NCI-H510A (cell line): ENCODE measurements around the gene IYD.

ENCODE experiments used
- DNase-seq: peaks from one replicate; lab custom pipeline; 2025; lab: John Stamatoyannopoulos, UW

IYD gene

GRCh38 chr6:150368762-150369161 lies at the start of gene IYD:
Gene IYD, plus strand, starts transcription at chr6:150369012. Its CDS starts 20 bp downstream, at chr6:150369032.
- DNase-seq: no peak

- DNase-seq: no peak
Observed at GRCh38 chr6:150319924-150320323, 48.9 kb upstream of the IYD start.

- DNase-seq: no peak
Observed at GRCh38 chr6:150320442-150320841, 48.4 kb upstream of the IYD start.

- no peak for DNase-seq
Observed at GRCh38 chr6:150322466-150322871, 46.3 kb upstream of the IYD start.

GRCh38 chr6:150323205-150323604 lies 45.6 kb upstream of the IYD start:
- DNase-seq: no peak

GRCh38 chr6:150324044-150324443 lies 44.8 kb upstream of the IYD start:
- no peak for DNase-seq

- DNase-seq: no peak
Observed at GRCh38 chr6:150325066-150325772, 43.6 kb upstream of the IYD start.

- DNase-seq: no peak
Observed at GRCh38 chr6:150327117-150327774, 41.6 kb upstream of the IYD start.

- no peak for DNase-seq
Observed at GRCh38 chr6:150328744-150329405, 39.9 kb upstream of the IYD start.

GRCh38 chr6:150331344-150331743 lies 37.5 kb upstream of the IYD start:
- no peak for DNase-seq

- no peak for DNase-seq
Observed at GRCh38 chr6:150332939-150333584, 35.8 kb upstream of the IYD start.

GRCh38 chr6:150333585-150333941 lies 35.2 kb upstream of the IYD start:
- no peak for DNase-seq

GRCh38 chr6:150334790-150335783 lies 33.7 kb upstream of the IYD start:
- no peak for DNase-seq

- no peak for DNase-seq
Observed at GRCh38 chr6:150336299-150336698, 32.5 kb upstream of the IYD start.

GRCh38 chr6:150336708-150337107 lies 32.1 kb upstream of the IYD start:
- DNase-seq: no peak

- no peak for DNase-seq
Observed at GRCh38 chr6:150342126-150342525, 26.7 kb upstream of the IYD start.

GRCh38 chr6:150343434-150343833 lies 25.4 kb upstream of the IYD start:
- DNase-seq: no peak

- no peak for DNase-seq
Observed at GRCh38 chr6:150345781-150346180, 23.0 kb upstream of the IYD start.

GRCh38 chr6:150346346-150346745 lies 22.5 kb upstream of the IYD start:
- DNase-seq: no peak

GRCh38 chr6:150347845-150348244 lies 21.0 kb upstream of the IYD start:
- no peak for DNase-seq

- DNase-seq: no peak
Observed at GRCh38 chr6:150349546-150349945, 19.3 kb upstream of the IYD start.
